Common myeloid progenitor, CD34-positive (primary cell): Measurements from ENCODE around the gene NDUFB6.
A peak's percentile ranks its signal among the peaks of the same experiment; 100 is the strongest.

Experiments used
- CTCF ChIA-PET: fragments of 350-600 bp; sonication (Branson Sonifier 250); formaldehyde crosslinking; loops from one replicate; lab custom pipeline; 2021; ENCODE audit warnings: antibody characterized with exemption; lab: Charles Lee
- POLR2A ChIA-PET: fragments of 350-600 bp; sonication (Branson Sonifier 250); formaldehyde crosslinking; loops from one replicate; lab custom pipeline; 2021; ENCODE audit warnings: antibody characterized with exemption; lab: Charles Lee
- DNase-seq, 3 donors: peaks; one replicate each; pipeline versions ENCODE4 v3.0.0 to v3.0.0-alpha.2; 2013
- H3K27ac ChIP-seq, 2 experiments: 1 replicate in 1 of 2; 2 replicates in 1 of 2; pipeline ENCODE4 v1.7.0; 2013; ENCODE audit warnings: inconsistent platforms in 2 of 2, low read length in 2 of 2, mild to moderate bottlenecking in 2 of 2, low read depth in 1 of 2, moderate library complexity in 1 of 2; ENCODE audit not compliant: severe bottlenecking in 2 of 2, insufficient read depth in 1 of 2, poor library complexity in 1 of 2
- H3K27me3 ChIP-seq, 5 experiments: replicated peaks in 2 of 5; 1 replicate in 3 of 5; 2 replicates in 2 of 5; pipeline versions ENCODE4 v1.6.1 to v1.7.0; 2013; ENCODE audit warnings: low read length in 4 of 5, mild to moderate bottlenecking in 2 of 5, moderate library complexity in 2 of 5, inconsistent platforms in 1 of 5; ENCODE audit not compliant: insufficient read depth in 5 of 5, control insufficient read depth in 4 of 5
- H3K36me3 ChIP-seq, 4 experiments: 1 replicate in 2 of 4; 2 replicates in 2 of 4; pipeline versions ENCODE4 v1.6.1 to v1.7.0; 2013; ENCODE audit warnings: low read length in 3 of 4, control low read depth in 1 of 4, mild to moderate bottlenecking in 1 of 4; ENCODE audit not compliant: control insufficient read depth in 4 of 4, insufficient read depth in 4 of 4
- H3K4me1 ChIP-seq, 4 experiments: 1 replicate in 3 of 4; 2 replicates in 1 of 4; pipeline versions ENCODE4 v1.6.1 to v1.7.1; 2013; ENCODE audit warnings: low read length in 3 of 4, mild to moderate bottlenecking in 3 of 4, control low read depth in 1 of 4, inconsistent platforms in 1 of 4, moderate library complexity in 1 of 4; ENCODE audit not compliant: control insufficient read depth in 4 of 4, insufficient read depth in 4 of 4; ENCODE audit errors: control extremely low read depth in 1 of 4
- H3K4me3 ChIP-seq, 7 experiments: 1 replicate in 4 of 7; 2 replicates in 3 of 7; pipeline versions ENCODE4 v1.5.1 to v1.7.0; 2013; ENCODE audit warnings: mild to moderate bottlenecking in 7 of 7, low read length in 6 of 7, moderate library complexity in 6 of 7, inconsistent platforms in 2 of 7, low read depth in 2 of 7, control low read depth in 1 of 7; ENCODE audit not compliant: insufficient read depth in 4 of 7, control insufficient read depth in 1 of 7; ENCODE audit errors: extremely low read depth in 1 of 7
- H3K9me3 ChIP-seq, 5 experiments: 1 replicate in 4 of 5; 2 replicates in 1 of 5; pipeline versions ENCODE4 v1.6.1 to v1.7.1; 2013; ENCODE audit warnings: low read length in 4 of 5, mild to moderate bottlenecking in 2 of 5, inconsistent platforms in 1 of 5, low read depth in 1 of 5, moderate library complexity in 1 of 5; ENCODE audit not compliant: control insufficient read depth in 4 of 5, insufficient read depth in 2 of 5; ENCODE audit errors: control extremely low read depth in 1 of 5
- WGBS: methylation state at CpG from one replicate; pipeline ENCODE4 v1.1.5; 2013; ENCODE audit not compliant: insufficient coverage; 5-methylcytosine and 5-hydroxymethylcytosine counted together

Gene NDUFB6

GRCh38 chr9:32573821-32574220 lies 862 bp upstream of the NDUFB6 start:
- H3K9me3 ChIP-seq = no peaks in the 10 kb centered on the region
- H3K27me3 ChIP-seq = peaks cover 0 to 6% (median 0%) of the 10 kb centered on the region in 5 experiments
- peak overlapping the region in 1 of 7 experiments; percentile 100 for H3K4me3 ChIP-seq
- H3K27ac ChIP-seq = peak overlapping the region in 1 of 2 experiments; percentile 81
- CTCF ChIA-PET = interaction anchor here (1.0 to 4.0 kb wide), 15 partner anchors 10 to 399 kb away, joined by 3 to 61 read pairs (median 6); partner anchors contain the start of genes RIGI, SMIM27 and TOPORS
- no peak for DNase-seq
- H3K36me3 ChIP-seq = peaks cover 0 to 3% (median 1%) of the 10 kb centered on the region in 4 experiments
- POLR2A ChIA-PET = interaction anchor here (0.9 to 2.3 kb wide), 2 partner anchors 22 to 189 kb away, joined by 3 to 12 read pairs; partner anchors contain the start of genes ACO1, SMIM27 and TOPORS
- peaks cover 13 to 34% (median 17%) of the 10 kb centered on the region in 4 experiments for H3K4me1 ChIP-seq
- WGBS = 86% methylated on average over 3 of the region's 7 CpGs

- peaks cover 13 to 34% (median 17%) of the 10 kb centered on the region in 4 experiments for H3K4me1 ChIP-seq
- ChIA-PET POLR2A (interaction anchor here (0.6 to 2.3 kb wide), 4 partner anchors 18 to 42 kb away, joined by 3 to 12 read pairs (median 4); partner anchors contain the start of genes SMIM27 and TOPORS), CTCF (interaction anchor here (0.6 to 4.0 kb wide), 23 partner anchors 8 to 408 kb away, joined by 3 to 61 read pairs (median 4); partner anchors contain the start of genes ACO1, RIGI, SMIM27 and TOPORS)
- H3K27ac ChIP-seq = peak overlapping the region; percentile 81 to 89
- WGBS = 1% methylated on average over 10 of the region's 17 CpGs
- peak overlapping the region; percentile 88 to 100 (median 100) for H3K4me3 ChIP-seq
- peaks cover 3 to 6% (median 4%) of the 10 kb centered on the region in 4 experiments for H3K36me3 ChIP-seq
- H3K9me3 ChIP-seq = no peaks in the 10 kb centered on the region
- DNase-seq = peak; percentile 90 to 96 (median 95)
- no peaks in the 10 kb centered on the region for H3K27me3 ChIP-seq
Observed at GRCh38 chr9:32571969-32572899, 725 bp downstream of the NDUFB6 start.

GRCh38 chr9:32570262-32570661 lies 2.7 kb downstream of the NDUFB6 start:
- no peak overlapping the region for H3K27ac ChIP-seq
- WGBS = 32% methylated on average over 3 of the region's 4 CpGs
- ChIA-PET POLR2A (no interaction called here), CTCF (no interaction called here)
- H3K36me3 ChIP-seq = peaks cover 6 to 24% (median 17%) of the 10 kb centered on the region in 4 experiments
- H3K4me1 ChIP-seq = peaks cover 13 to 37% (median 19%) of the 10 kb centered on the region in 4 experiments
- H3K4me3 ChIP-seq = peak overlapping the region in 1 of 7 experiments; percentile 25
- DNase-seq = no peak
- no peaks in the 10 kb centered on the region for H3K27me3 ChIP-seq
- H3K9me3 ChIP-seq = no peaks in the 10 kb centered on the region

- no peak for DNase-seq
- WGBS = 97% methylated on average over 26 of the region's 26 CpGs
- Histone ChIP-seq H3K27ac (no peak overlapping the region), H3K27me3 (no peaks in the 10 kb centered on the region), H3K36me3 (peaks cover 6 to 33% (median 22%) of the 10 kb centered on the region in 4 experiments), H3K4me1 (peaks cover 5 to 24% (median 10%) of the 10 kb centered on the region in 4 experiments), H3K4me3 (no peak overlapping the region), H3K9me3 (no peaks in the 10 kb centered on the region)
- ChIA-PET POLR2A (no interaction called here), CTCF (interaction anchor here (1.1 to 7.3 kb wide), 3 partner anchors 9 to 131 kb away, joined by 3 to 73 read pairs (median 6); partner anchors contain the start of genes SMIM27 and TOPORS)
Observed at GRCh38 chr9:32566770-32567169, 6.2 kb downstream of the NDUFB6 start.

- H3K27ac ChIP-seq = no peak overlapping the region
- H3K4me1 ChIP-seq = peaks cover 0 to 16% (median 5%) of the 10 kb centered on the region in 4 experiments
- H3K4me3 ChIP-seq = no peak overlapping the region
- POLR2A ChIA-PET = no interaction called here
- CTCF ChIA-PET = interaction anchor here (1.1 to 7.3 kb wide), 4 partner anchors 8 to 130 kb away, joined by 3 to 73 read pairs (median 4); partner anchors contain the start of genes SMIM27 and TOPORS
- 82% methylated on average over 3 of the region's 6 CpGs for WGBS
- H3K36me3 ChIP-seq = peaks cover 6 to 35% (median 22%) of the 10 kb centered on the region in 4 experiments
- H3K27me3 ChIP-seq = no peaks in the 10 kb centered on the region
- H3K9me3 ChIP-seq = no peaks in the 10 kb centered on the region
- peak in 2 of 3 donors; percentile 36 to 51 for DNase-seq
Observed at GRCh38 chr9:32565967-32566366, 7.0 kb downstream of the NDUFB6 start.

- WGBS = 20% methylated on average over 1 of the region's 3 CpGs
- peak in 2 of 3 donors; percentile 47 to 57 for DNase-seq
- H3K4me3 ChIP-seq = peak overlapping the region in 2 of 7 experiments; percentile 47 to 53
- no peaks in the 10 kb centered on the region for H3K27me3 ChIP-seq
- peaks cover 25 to 56% (median 32%) of the 10 kb centered on the region in 4 experiments for H3K4me1 ChIP-seq
- ChIA-PET CTCF (interaction anchor here (1.9 kb wide), 1 partner anchor 8 kb away, joined by 6 read pairs; no protein-coding TSS in a partner anchor), POLR2A (no interaction called here)
- peak overlapping the region; percentile 34 to 66 for H3K27ac ChIP-seq
- H3K9me3 ChIP-seq = no peaks in the 10 kb centered on the region
- H3K36me3 ChIP-seq = peaks cover 0 to 6% (median 2%) of the 10 kb centered on the region in 4 experiments
Observed at GRCh38 chr9:32558408-32558934, 14.5 kb downstream of the NDUFB6 start.
